GM18507 (cell line): Measurements from ENCODE around the gene SCGB2A2.

ENCODE experiments used
- DNase-seq: peaks from one replicate; pipeline ENCODE4 v3.0.0; 2011; ENCODE audit warnings: low read depth; ENCODE audit not compliant: insufficient read length; ENCODE audit errors: extremely low spot score
- FAIRE-seq: peaks from 2 replicates; lab custom pipeline; 2011; peaks lifted over from hg19 to GRCh38; lab: Jason Lieb, UNC

Gene SCGB2A2

DNA sequence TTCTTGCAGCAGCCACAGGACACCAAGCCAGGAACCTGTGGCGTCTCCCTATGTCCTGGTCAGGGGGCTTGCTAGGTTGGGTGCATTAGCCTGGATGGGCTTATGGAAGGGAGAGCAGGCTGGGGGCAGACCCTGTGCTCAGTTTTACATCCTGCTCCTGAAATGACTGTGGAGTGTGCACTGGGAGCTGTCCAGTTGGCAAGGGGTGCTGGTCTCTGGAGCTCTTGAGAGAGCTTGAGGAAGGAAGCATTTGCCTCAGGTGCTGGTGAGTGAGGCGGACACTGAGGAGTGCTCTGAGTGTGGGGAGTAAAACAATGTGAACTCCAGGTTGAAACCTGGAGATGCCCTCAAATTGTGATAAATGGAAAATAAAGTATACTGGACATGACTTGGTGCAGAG, 25.5 kb downstream of the SCGB2A2 start:
- FAIRE-seq: no peak

GRCh38 chr11:62298975-62299374, 29.0 kb downstream of the SCGB2A2 start, which contains the start of gene SCGB1D4:
TSS of gene SCGB1D4 (minus strand) at chr11:62299075. CDS start at chr11:62299010, 65 bp downstream.
- DNase-seq: no peak
- no peak for FAIRE-seq

More for the DNA sequence above, 25.5 kb downstream of the SCGB2A2 start:
- no peak for DNase-seq

DNA sequence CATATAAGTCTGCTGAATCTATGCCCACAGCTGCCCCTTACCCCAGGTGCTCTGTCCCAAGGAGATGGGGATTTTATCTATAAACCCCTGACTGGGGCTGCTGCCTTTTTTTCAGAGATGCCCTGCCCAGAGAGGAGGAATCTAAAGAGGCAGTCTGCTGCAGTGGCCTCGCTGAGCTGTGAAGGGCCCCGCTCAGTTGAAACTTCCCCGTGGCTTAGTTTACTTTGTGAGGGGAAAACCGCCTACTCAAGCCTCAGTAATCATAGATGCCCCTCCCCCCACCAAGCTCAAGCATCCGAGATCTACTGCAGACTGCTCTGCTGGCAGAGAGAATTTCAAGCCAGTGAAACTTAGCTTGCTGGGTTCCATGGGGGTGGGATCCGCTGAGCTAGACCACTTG, 36.3 kb downstream of the SCGB2A2 start:
- no peak for FAIRE-seq
- DNase-seq: no peak

- FAIRE-seq (no peak), DNase-seq (no peak)
Observed at GRCh38 chr11:62307950-62308349, 38.0 kb downstream of the SCGB2A2 start.

DNA sequence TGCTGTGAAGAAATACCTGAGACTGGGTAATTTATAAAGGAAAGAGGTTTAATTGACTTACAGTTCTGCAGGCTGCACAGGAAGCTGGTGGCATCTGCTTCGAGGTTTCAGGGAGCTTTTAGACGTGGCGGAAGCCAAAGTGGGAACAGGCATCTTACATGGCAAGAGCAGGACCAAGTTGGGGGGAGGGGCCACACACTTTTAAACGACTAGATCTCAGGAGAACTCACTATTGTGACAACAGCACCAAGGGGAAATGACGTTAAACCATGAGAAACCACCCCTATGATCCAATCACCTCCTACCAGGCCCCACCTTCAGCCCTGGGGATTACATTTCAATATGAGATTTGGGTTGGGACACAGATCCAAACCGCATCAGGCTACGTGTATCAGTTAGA, 40.0 kb downstream of the SCGB2A2 start:
- no peak for FAIRE-seq
- no peak for DNase-seq

DNA sequence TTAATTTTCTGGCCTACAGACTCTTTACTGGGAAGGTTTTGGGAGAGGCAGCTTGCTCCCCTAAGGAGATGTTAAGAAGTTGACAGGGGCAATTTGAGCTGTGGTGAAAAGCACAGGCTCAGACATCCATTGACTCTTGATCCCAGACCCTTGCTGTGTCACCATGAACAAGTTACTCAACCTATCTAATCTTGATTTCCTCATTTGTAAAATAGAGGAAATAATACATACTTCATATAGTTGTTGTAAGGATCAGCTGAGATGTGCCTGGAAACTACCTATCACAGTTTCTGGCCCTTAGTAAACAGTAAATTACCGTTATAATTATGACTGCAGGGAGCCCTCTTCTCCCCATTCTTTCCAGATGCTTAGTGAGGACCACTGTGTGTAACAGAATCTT, 45.5 kb downstream of the SCGB2A2 start:
- DNase-seq: no peak
- no peak for FAIRE-seq

DNA sequence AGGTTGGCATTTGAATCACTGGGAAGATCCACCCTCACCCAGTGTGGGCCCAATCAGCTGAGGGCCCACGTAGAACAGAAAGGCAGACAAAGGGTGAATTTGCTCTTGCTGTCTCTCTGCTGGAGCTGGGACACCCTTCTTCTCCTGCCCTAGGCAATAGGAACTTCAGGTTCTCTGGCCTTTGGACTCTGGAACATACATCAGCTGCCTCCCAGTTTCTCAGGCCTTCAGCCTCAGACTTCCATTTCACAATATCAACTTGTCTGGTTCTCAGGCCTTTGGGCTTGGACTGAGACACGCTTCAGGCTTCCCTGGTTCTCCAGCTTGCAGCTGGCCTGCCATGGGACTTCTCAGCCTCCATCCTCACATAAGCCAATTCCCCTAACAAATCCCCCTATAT, 52.6 kb downstream of the SCGB2A2 start:
- no peak for FAIRE-seq

More for the DNA sequence above, 52.6 kb downstream of the SCGB2A2 start:
- DNase-seq: no peak
